DMS 273 (cell line): ENCODE results near the gene LRRC4C.
A peak's percentile ranks its signal among the peaks of the same experiment; 100 is the strongest.

Source experiments
- DNase-seq: peaks from one replicate; lab custom pipeline; 2025; ENCODE audit not compliant: unreplicated experiment; lab: John Stamatoyannopoulos, UW

The LRRC4C gene

DNA sequence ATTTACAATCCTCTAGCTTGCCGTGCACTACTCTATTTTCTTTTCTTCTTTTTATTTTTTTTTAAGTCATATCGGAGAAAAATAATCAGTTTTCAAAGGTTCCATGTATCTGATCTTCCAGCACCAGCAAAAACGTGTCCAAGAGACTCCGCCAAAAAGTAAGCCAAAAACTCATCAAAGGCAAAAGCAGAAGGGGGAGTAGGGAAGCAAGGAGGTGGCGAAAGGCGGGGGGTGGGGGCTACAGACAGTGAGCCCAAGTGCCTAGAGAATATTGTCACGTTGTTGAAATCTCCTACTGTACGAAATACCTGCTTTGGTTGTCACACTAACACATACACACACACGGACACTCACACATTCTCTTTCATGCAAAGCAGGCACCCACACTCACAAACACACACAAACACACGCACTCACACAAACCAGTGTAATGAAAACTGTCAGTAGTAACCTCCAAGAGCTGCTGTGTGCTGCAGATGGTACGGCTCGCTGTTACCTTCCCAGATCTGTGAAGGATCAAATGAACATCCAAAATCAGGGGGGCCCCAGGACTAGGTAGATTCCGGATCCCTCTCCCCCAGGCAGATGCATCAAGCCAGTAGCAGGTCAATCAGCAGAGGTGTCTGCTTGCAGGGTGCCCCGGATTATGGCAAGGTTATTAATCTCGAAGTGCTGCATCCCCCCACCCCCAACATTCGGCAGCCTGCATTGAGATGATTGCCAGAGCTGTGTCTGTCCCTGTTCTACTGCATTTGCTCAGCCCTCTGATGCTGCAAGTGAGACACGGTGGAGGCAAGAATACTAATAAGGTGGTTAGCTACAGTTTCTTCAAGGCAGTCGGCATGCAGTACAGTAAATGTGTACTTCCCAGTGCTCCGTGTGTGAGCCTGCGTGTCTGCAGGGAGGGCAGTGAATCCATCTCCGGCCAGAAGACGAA, at the start of gene LRRC4C:
LRRC4C (minus strand) TSS at position 188 of the 937 bp plus-strand sequence.
- DNase-seq: no peak

- no peak for DNase-seq
These were observed 48.7 kb upstream of the LRRC4C start for GRCh38 chr11:41508121-41508520.

DNA sequence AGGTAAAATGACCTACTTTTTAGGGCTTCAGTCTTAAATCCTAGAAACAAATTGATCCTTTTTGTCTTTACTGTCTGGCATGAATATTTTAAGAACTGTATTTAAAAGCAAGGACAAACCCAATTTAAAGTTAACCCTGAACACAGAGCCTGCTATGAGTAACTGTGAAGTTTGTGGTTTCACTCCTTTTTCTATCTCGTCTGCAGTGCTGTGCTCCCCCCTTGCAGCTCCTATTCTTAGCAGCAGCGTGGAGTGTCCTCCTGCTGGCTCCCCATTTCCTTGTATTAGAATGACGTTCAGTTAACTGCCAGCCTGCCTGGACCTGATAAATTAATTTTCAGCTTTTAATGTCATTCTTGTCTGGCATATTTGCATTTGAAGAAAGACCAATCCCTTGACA, 40.0 kb upstream of the LRRC4C start:
- no peak for DNase-seq

DNA sequence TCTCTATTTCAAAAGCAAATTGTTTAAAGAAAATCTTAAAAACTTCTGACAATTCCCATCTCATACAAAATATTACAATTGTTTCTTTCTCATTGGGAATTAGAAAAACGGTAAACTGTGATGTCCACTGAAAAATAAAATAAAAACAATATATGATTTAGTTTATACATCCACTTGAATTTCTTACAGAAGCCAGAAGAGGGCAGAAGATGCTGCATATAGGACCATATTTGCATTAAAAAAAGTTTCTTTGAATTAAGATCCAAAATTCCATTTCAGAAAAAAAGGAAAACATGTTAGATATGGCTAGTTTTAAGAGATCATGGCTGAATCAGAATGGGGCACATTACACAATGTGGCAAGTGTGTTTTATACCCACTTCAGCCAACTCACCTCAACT, 39.3 kb upstream of the LRRC4C start:
- peak; percentile 0 for DNase-seq

DNA sequence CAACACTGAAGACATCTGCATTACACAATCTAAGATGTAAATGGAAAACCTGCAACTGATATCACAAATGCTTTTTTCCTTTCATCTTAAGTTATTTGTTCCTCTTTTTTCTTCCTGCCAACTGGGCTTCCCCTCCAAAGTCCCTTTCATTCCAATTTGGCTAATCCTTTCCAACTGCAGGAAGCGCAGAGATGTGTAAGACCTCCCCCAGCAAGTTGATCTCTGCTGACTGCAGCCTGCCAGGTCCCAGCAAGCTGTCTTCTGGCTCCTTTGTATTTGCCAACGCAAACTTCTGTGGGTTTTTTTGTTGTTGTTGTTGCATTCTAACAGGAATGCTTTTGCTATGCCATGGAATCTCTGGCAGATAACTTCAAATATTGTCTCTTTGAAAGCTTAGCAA, 38.5 kb upstream of the LRRC4C start:
- no peak for DNase-seq

- DNase-seq: no peak
These were observed 35.3 kb upstream of the LRRC4C start for GRCh38 chr11:41494716-41495115.

GRCh38 chr11:41486424-41486823, 27.0 kb upstream of the LRRC4C start:
- DNase-seq: no peak

- DNase-seq: no peak
These were observed 24.5 kb upstream of the LRRC4C start for GRCh38 chr11:41483956-41484355.

GRCh38 chr11:41479179-41479578, 19.7 kb upstream of the LRRC4C start:
- DNase-seq: no peak

DNA sequence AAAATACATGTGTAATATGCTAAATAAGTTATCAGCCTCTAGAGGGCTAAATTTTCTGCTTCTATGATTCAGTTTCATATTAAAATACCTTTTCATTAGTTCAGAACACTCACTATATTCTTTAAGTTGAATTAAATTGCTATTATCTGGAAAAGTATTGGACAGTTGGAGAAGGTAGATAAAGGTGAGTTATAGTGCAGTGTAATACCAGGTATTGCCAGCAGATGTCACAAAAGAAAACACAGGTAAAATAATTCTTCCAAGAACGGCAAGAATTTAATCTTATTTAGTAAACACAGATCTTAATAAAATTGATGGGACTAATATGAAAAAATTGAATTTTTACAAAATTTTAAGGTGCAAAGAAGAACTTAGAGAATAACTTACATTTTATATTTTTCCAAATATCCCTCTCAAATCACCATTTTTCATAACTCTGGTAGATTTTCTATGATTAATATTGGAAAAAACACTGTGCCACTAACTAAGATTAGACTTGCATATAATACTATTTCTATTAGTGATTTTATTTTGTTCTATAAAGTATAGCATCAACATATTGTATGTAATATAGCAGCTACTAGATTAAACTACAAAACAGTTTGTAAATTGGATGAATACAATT, 1.7 kb upstream of the LRRC4C start:
- peak; percentile 7 for DNase-seq

DNA sequence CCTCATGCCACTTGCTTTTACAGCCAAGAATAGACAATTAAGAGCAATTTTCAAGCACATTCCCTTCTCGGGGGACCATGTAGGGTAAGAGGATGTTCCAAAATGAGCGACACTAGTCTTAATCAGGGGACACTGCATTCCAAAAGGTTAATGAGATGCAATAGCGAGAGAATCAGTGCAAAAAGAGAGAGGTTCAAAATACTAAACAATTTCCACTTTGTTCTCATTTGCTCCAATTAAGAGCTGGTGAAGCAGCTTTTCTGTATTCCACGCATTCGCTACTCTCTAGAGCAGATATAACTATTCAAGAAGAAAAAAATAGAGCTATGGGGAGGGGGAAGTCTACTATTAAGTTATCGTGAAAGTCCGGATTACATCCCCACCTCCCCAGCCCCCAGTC, 811 bp downstream of the LRRC4C start:
- DNase-seq: no peak

GRCh38 chr11:41458154-41458553, 1.3 kb downstream of the LRRC4C start:
- DNase-seq: no peak

GRCh38 chr11:41457216-41458014, 2.0 kb downstream of the LRRC4C start:
- DNase-seq: no peak

- DNase-seq: no peak
These were observed 3.2 kb downstream of the LRRC4C start for GRCh38 chr11:41456269-41456668.

DNA sequence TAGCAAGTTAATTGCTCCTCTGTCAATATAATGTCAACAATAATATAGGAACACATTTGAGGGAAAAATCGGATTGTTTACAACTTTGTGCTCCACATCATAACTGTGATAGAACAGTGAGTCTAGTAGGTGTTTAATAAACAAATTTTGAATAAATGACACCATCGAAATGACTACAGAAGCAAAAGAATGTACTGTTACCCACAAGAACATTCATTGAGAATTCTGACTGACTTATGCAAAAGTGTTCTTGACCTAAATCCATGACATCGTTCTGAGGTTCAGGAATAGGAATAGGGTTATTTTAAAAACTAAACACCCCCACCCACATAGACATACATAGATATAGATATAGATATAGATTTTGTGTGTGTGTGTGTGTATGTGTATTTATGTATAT, 8.4 kb downstream of the LRRC4C start:
- DNase-seq: no peak

GRCh38 chr11:41449483-41450050, 9.9 kb downstream of the LRRC4C start:
- DNase-seq: no peak

DNA sequence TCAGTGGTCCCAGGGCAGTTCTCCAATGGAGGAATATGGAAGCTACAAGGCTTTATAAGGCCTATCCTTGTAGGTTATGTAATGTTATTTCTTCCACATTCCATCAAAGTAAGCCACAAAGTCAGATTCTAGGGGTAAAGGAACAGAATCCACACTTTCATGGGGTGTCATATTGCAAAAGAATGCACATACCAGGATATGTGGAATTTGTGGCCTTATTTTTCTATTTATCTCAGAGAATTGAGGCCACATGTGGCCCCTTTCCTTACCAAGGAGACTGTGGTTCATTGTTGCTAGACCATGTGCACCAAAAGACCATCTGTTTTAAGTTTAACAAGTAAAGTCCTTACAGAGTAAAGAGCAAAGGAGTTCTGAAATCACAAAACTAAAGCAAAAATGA, 12.9 kb downstream of the LRRC4C start:
- no peak for DNase-seq

DNA sequence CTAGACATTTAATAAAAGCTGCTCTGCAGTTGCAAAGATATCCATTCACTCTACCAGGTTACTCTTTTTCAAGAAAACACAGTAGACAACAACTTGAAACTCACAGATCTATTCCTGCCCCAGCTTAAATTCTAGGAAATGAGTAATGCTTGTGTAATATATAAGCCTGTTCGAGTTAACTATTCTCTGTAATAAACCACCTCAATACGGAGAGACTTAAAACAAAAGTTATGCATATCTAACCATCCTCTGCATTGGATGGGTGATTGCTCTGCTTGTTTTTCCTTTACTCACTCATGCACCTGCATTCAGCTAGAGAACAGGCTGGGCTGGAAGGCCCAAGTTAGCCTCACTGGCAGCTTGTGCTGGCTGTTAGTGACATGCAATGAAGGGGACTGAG, 13.3 kb downstream of the LRRC4C start:
- DNase-seq: no peak

- DNase-seq: no peak
These were observed 22.4 kb downstream of the LRRC4C start for GRCh38 chr11:41437006-41437490.

- no peak for DNase-seq
These were observed 23.9 kb downstream of the LRRC4C start for GRCh38 chr11:41435531-41435930.

DNA sequence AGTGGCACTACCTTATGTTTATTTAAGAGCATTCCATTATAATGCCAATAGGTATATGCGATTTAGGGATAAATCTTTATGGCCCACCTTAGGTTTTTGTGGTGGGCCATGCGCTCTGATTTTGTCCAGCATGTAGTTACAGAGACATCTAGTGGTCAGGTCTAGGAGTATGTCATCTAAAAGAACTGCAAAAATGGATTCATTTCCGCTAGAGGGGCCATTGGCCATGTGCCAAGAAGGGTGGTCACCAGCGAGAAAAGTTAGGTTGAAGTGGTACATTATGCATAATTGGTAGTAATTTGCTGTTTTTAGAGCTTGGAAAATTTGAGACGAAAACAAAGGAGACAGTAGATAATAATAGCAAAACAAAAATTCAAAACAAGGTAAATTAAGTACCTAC, 27.7 kb downstream of the LRRC4C start:
- DNase-seq: peak; percentile 5
